H9 (cell line): Measurements from ENCODE around the gene APOL4. TPM values are rescaled to one million over a fixed set of nuclear protein-coding genes. Genes with fewer than 3 reads are reported as not detected.

Experiments
- DNase-seq: peaks from one replicate; pipeline ENCODE4 v3.0.0-alpha.2; 2017
- H2AFZ ChIP-seq: one replicate; pipeline ENCODE4 v1.6.1; 2013; ENCODE audit warnings: mild to moderate bottlenecking, low read length, control low read depth, moderate library complexity
- H2AK5ac ChIP-seq: 2 replicates; pipeline ENCODE4 v1.6.1; 2013; ENCODE audit warnings: low read length, control low read depth, mixed read lengths; ENCODE audit not compliant: insufficient read length
- H2BK120ac ChIP-seq: one replicate; pipeline ENCODE4 v1.6.1; 2013; ENCODE audit warnings: low read depth, mild to moderate bottlenecking, low read length, control low read depth, inconsistent platforms; ENCODE audit not compliant: poor library complexity, severe bottlenecking
- H2BK12ac ChIP-seq: 2 replicates; pipeline ENCODE4 v1.6.1; 2013; ENCODE audit warnings: low read length, control low read depth, mixed read lengths, low read depth; ENCODE audit not compliant: insufficient read length
- H2BK15ac ChIP-seq: 2 replicates; pipeline ENCODE4 v1.6.1; 2013; ENCODE audit warnings: low read depth, low read length, control low read depth
- H2BK20ac ChIP-seq: one replicate; pipeline ENCODE4 v1.6.1; 2013; ENCODE audit warnings: low read depth, mild to moderate bottlenecking, low read length, control low read depth, inconsistent platforms; ENCODE audit not compliant: poor library complexity, severe bottlenecking
- H2BK5ac ChIP-seq: 2 replicates; pipeline ENCODE4 v1.6.1; 2013; ENCODE audit warnings: low read length, control low read depth, mixed read lengths; ENCODE audit not compliant: insufficient read length
- H3K14ac ChIP-seq: 2 replicates; pipeline ENCODE4 v1.6.1; 2013; ENCODE audit warnings: low read length, control low read depth; ENCODE audit not compliant: insufficient read depth
- H3K18ac ChIP-seq: 2 replicates; pipeline ENCODE4 v1.6.1; 2013; ENCODE audit warnings: low read depth, mild to moderate bottlenecking, mixed read lengths, low read length, control low read depth; ENCODE audit not compliant: insufficient read length
- H3K23ac ChIP-seq: 2 replicates; pipeline ENCODE4 v1.6.1; 2013; ENCODE audit warnings: low read length, control low read depth, mixed read lengths, low read depth; ENCODE audit not compliant: insufficient read length
- H3K23me2 ChIP-seq: 2 replicates; pipeline ENCODE4 v1.6.1; 2013; ENCODE audit warnings: low read depth, mild to moderate bottlenecking, mixed read lengths, low read length, control low read depth; ENCODE audit not compliant: insufficient read length, poor library complexity, severe bottlenecking
- H3K27ac ChIP-seq: 2 replicates; pipeline ENCODE4 v1.5.1; 2013; ENCODE audit warnings: low read length, control low read depth, mixed read lengths, low read depth; ENCODE audit not compliant: insufficient read length
- H3K27me3 ChIP-seq: 2 replicates; pipeline ENCODE4 v1.6.1; 2013; ENCODE audit warnings: low read length, control low read depth, inconsistent platforms; ENCODE audit not compliant: insufficient read depth
- H3K4ac ChIP-seq: 2 replicates; pipeline ENCODE4 v1.6.1; 2013; ENCODE audit warnings: low read depth, mild to moderate bottlenecking, control low read depth, inconsistent platforms, low read length, moderate library complexity
- H3K4me1 ChIP-seq: 2 replicates; pipeline ENCODE4 v1.6.1; 2013; ENCODE audit warnings: low read length, control low read depth, inconsistent platforms; ENCODE audit not compliant: insufficient read depth
- H3K4me2 ChIP-seq: 2 replicates; pipeline ENCODE4 v1.6.1; 2013; ENCODE audit warnings: low read length, control low read depth, mixed read lengths; ENCODE audit not compliant: insufficient read length, insufficient read depth
- H3K56ac ChIP-seq: 2 replicates; pipeline ENCODE4 v1.6.1; 2013; ENCODE audit warnings: low read depth, mild to moderate bottlenecking, mixed read lengths, low read length, control low read depth; ENCODE audit not compliant: insufficient read length
- H3K79me1 ChIP-seq: 2 replicates; pipeline ENCODE4 v1.6.1; 2013; ENCODE audit warnings: low read depth, mild to moderate bottlenecking, moderate library complexity, low read length, control low read depth, inconsistent platforms; ENCODE audit not compliant: insufficient read depth, poor library complexity, severe bottlenecking
- H3K79me2 ChIP-seq: 2 replicates; pipeline ENCODE4 v1.6.1; 2013; ENCODE audit warnings: low read length, control low read depth, inconsistent platforms; ENCODE audit not compliant: insufficient read depth
- H3K9ac ChIP-seq: 2 replicates; pipeline ENCODE4 v1.6.1; 2013; ENCODE audit warnings: low read length, control low read depth, mixed read lengths; ENCODE audit not compliant: insufficient read length; ENCODE audit errors: extremely low read depth
- H3K9me3 ChIP-seq: one replicate; pipeline ENCODE4 v1.6.1; 2013; ENCODE audit warnings: low read depth, low read length, inconsistent platforms; ENCODE audit not compliant: control insufficient read depth
- H3T11ph ChIP-seq: one replicate; pipeline ENCODE4 v1.6.1; 2013; ENCODE audit warnings: mild to moderate bottlenecking, low read length, control low read depth, inconsistent platforms
- H4K20me1 ChIP-seq: one replicate; pipeline ENCODE4 v1.6.1; 2013; ENCODE audit not compliant: control insufficient read depth, insufficient read length, insufficient read depth
- H4K5ac ChIP-seq: 2 replicates; pipeline ENCODE4 v1.6.1; 2013; ENCODE audit warnings: low read depth, mild to moderate bottlenecking, mixed read lengths, low read length, control low read depth; ENCODE audit not compliant: insufficient read length
- H4K8ac ChIP-seq: replicated peaks from 2 replicates; pipeline ENCODE4 v1.6.1; 2013; ENCODE audit warnings: low read length, control low read depth, mixed read lengths, low read depth; ENCODE audit not compliant: insufficient read length
- H4K91ac ChIP-seq: 2 replicates; pipeline ENCODE4 v1.6.1; 2013; ENCODE audit warnings: low read depth, mild to moderate bottlenecking, moderate library complexity, mixed read lengths, low read length, control low read depth; ENCODE audit not compliant: insufficient read length
- H3K27ac Mint-ChIP-seq, 3 experiments: 2 replicates in 2 of 3; 3 replicates in 1 of 3; pipeline ENCODE4 v1.8.0; 2020 to 2021; ENCODE audit warnings: mixed read lengths in 3 of 3, mild to moderate bottlenecking in 1 of 3, moderate library complexity in 1 of 3
- H3K27me3 Mint-ChIP-seq: 2 replicates; pipeline ENCODE4 v1.8.0; 2021; ENCODE audit warnings: low read depth, mild to moderate bottlenecking, moderate library complexity, mixed read lengths
- H3K36me3 Mint-ChIP-seq, 3 experiments: 2 replicates in 2 of 3; 3 replicates in 1 of 3; pipeline ENCODE4 v1.8.0; 2020 to 2021; ENCODE audit warnings: low read depth in 3 of 3, mixed read lengths in 3 of 3; ENCODE audit not compliant: insufficient read depth in 1 of 3
- H3K4me1 Mint-ChIP-seq, 2 experiments: 2 replicates each; pipeline ENCODE4 v1.8.0; 2020; ENCODE audit warnings: mixed read lengths in 2 of 2
- H3K4me3 Mint-ChIP-seq, 2 experiments: 2 replicates in 1 of 2; 3 replicates in 1 of 2; pipeline ENCODE4 v1.8.0; 2020 to 2021; ENCODE audit warnings: mild to moderate bottlenecking in 2 of 2, mixed read lengths in 2 of 2, moderate library complexity in 1 of 2
- H3K9me3 Mint-ChIP-seq, 2 experiments: 2 replicates in 1 of 2; 3 replicates in 1 of 2; pipeline ENCODE4 v1.8.0; 2020; ENCODE audit warnings: mild to moderate bottlenecking in 2 of 2, mixed read lengths in 2 of 2, moderate library complexity in 1 of 2
- WGBS: extraction: QIAGEN DNeasy Blood & Tissue Kit; methylation state at CpG from one replicate; pipeline ENCODE4 v1.1.7; 2013; ENCODE audit warnings: missing lambda C conversion rate, low lambda C conversion rate, mixed read lengths; ENCODE audit not compliant: insufficient read length; ENCODE audit errors: extremely low coverage; 5-methylcytosine and 5-hydroxymethylcytosine counted together
- total RNA-seq: library from RNA; stranded (reverse); gene quantifications from 2 replicates; pipeline ENCODE4 v1.2.1, GENCODE V29; 2021
- TF ChIP-seq, protein P1 (sequence below): fragments of 200-600 bp; sonication (generic); conservative IDR thresholded peaks from 3 replicates; pipeline ENCODE4 v1.8.0; 2021; ENCODE audit warnings: antibody characterized with exemption, mild to moderate bottlenecking

The APOL4 gene
- total RNA-seq, 1 experiment from 2014 or later = not detected

DNA sequence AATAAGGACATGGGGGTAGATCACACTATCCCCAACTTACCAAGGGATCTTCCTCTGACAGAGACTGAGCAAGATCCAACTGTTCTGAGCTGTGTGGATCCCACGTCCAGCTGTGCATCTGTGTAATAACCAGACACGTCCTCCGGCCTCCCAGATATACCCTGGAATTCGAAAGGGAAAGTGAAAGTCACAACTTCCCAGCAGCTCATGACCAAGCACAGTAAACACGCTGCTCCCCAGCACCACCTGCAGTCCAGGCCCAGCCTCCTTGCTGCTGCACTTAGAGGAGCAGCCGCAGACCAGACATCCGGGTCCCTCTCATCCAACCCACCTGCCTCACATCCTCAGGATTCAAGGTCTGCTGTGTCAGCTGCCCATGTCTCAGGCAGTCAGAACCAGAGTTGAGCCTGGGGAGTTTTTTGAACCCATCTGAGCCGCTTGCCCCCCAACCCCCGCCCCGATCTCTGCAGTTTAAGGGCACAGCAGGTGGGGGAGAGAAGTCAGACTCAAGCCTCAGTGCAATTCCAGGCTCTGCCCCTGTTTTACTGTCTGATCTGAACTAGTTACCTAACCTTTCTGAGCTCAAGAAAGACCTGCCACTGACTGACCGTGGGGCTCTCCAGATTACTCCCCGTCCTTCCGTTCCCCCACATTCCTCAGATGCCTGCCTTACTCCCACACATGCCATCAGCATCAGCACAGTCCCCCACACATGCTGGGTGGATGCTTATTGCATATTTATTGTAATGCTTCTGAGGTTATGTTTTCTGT lies 38.0 kb upstream of the APOL4 start, which contains the start of gene APOL2:
TSS of gene APOL2 (minus strand) at position 127 of the 771 bp plus-strand sequence. CDS start 6,365 bp downstream, outside the sequence.
- Histone ChIP-seq H3K4me2 (peak within 1 kb of the TSS; percentile 97), H3K23me2 (peaks cover 9% of the 10 kb centered on the region), H2BK15ac (no peak within 1 kb of the TSS), H3K23ac (no peak within 1 kb of the TSS), H3K14ac (peak within 1 kb of the TSS; percentile 84), H3K9ac (peak within 1 kb of the TSS; percentile 88), H2BK20ac (no peak within 1 kb of the TSS), H4K8ac (peak within 1 kb of the TSS; percentile 90), H3K79me2 (no peaks in the 10 kb centered on the region; the same call in 1 of the 2 replicates), H3K79me1 (no peaks in the 10 kb centered on the region), H3T11ph (no peak within 1 kb of the TSS), H4K5ac (no peak within 1 kb of the TSS), H2AFZ (peak within 1 kb of the TSS; percentile 69), H2BK12ac (no peak within 1 kb of the TSS), H2AK5ac (no peak within 1 kb of the TSS), H3K56ac (no peak within 1 kb of the TSS), H4K91ac (peak within 1 kb of the TSS; percentile 14), H3K4ac (no peak within 1 kb of the TSS), H2BK120ac (no peak within 1 kb of the TSS), H2BK5ac (no peak within 1 kb of the TSS), H3K27ac (no peak within 1 kb of the TSS), H3K18ac (peak within 1 kb of the TSS; percentile 85), H3K9me3 (no peaks in the 10 kb centered on the region), H3K4me1 (no peaks in the 10 kb centered on the region), H4K20me1 (no peaks in the 10 kb centered on the region), H3K27me3 (no peaks in the 10 kb centered on the region)
- peak; percentile 96 for DNase-seq
- WGBS = no CpG with 5 or more reads among the region's 13 CpGs
- Mint-ChIP-seq H3K4me3 (peak within 1 kb of the TSS; percentile 80 to 88), H3K36me3 (peaks cover 7 to 23% (median 17%) of the 10 kb centered on the region in 3 experiments), H3K27me3 (peaks cover 2% of the 10 kb centered on the region; the same call in 1 of the 2 replicates), H3K9me3 (peaks cover 0 to 5% of the 10 kb centered on the region in 2 experiments; a peak in 2 of 5 replicates), H3K4me1 (peaks cover 30 to 31% of the 10 kb centered on the region in 2 experiments), H3K27ac (peak within 1 kb of the TSS; percentile 77 to 98 (median 94))
- TF ChIP-seq, protein P1, sequence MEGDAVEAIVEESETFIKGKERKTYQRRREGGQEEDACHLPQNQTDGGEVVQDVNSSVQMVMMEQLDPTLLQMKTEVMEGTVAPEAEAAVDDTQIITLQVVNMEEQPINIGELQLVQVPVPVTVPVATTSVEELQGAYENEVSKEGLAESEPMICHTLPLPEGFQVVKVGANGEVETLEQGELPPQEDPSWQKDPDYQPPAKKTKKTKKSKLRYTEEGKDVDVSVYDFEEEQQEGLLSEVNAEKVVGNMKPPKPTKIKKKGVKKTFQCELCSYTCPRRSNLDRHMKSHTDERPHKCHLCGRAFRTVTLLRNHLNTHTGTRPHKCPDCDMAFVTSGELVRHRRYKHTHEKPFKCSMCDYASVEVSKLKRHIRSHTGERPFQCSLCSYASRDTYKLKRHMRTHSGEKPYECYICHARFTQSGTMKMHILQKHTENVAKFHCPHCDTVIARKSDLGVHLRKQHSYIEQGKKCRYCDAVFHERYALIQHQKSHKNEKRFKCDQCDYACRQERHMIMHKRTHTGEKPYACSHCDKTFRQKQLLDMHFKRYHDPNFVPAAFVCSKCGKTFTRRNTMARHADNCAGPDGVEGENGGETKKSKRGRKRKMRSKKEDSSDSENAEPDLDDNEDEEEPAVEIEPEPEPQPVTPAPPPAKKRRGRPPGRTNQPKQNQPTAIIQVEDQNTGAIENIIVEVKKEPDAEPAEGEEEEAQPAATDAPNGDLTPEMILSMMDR = peak; percentile 71
